Measurements from ENCODE around the gene CMTM7. TPM values are rescaled to one million over a fixed set of nuclear protein-coding genes. Genes with fewer than 3 reads are reported as not detected.
"Not testable (repeated sequence)": the region's sequence is repeated elsewhere in the genome, so short reads cannot be mapped to it uniquely, and the experiment has no call there.

The CMTM7 gene
- total RNA-seq, 1 donor from 2014 or later = 71.4 TPM

GRCh38 chr3:32437896-32438295 lies 46.2 kb downstream of the CMTM7 start:
- DNase-seq (ENCODE audit: low read depth) = no peak
- no peak for TF ChIP-seq CTCF (conservative IDR thresholded peaks at IDR 0.05; ENCODE audit: low read depth, low read length)
- no peak overlapping the region for H3K4me3 ChIP-seq (ENCODE audit: low read depth, low read length)

GRCh38 chr3:32438596-32439344 lies 47.1 kb downstream of the CMTM7 start:
- DNase-seq (ENCODE audit: low read depth) = no peak

GRCh38 chr3:32439421-32439820 lies 47.8 kb downstream of the CMTM7 start:
- DNase-seq (ENCODE audit: low read depth); H3K4me3 ChIP-seq (ENCODE audit: low read depth, low read length): not testable (repeated sequence)

More at GRCh38 chr3:32438596-32439344, 47.1 kb downstream of the CMTM7 start:
- no peak for TF ChIP-seq CTCF (conservative IDR thresholded peaks at IDR 0.05; ENCODE audit: low read depth, low read length)
- no peak overlapping the region for H3K4me3 ChIP-seq (ENCODE audit: low read depth, low read length)

GRCh38 chr3:32440611-32441350 lies 49.1 kb downstream of the CMTM7 start:
- TF ChIP-seq CTCF (conservative IDR thresholded peaks at IDR 0.05; ENCODE audit: low read depth, low read length) = no peak
- DNase-seq (ENCODE audit: low read depth) = peak; percentile 59
- H3K4me3 ChIP-seq (ENCODE audit: low read depth, low read length) = no peak overlapping the region

GRCh38 chr3:32442766-32443165 lies 51.1 kb downstream of the CMTM7 start:
- H3K4me3 ChIP-seq (ENCODE audit: low read depth, low read length) = no peak overlapping the region
- TF ChIP-seq CTCF (conservative IDR thresholded peaks at IDR 0.05; ENCODE audit: low read depth, low read length) = no peak
- no peak for DNase-seq (ENCODE audit: low read depth)

GRCh38 chr3:32443478-32443877 lies 51.8 kb downstream of the CMTM7 start:
- no peak overlapping the region for H3K4me3 ChIP-seq (ENCODE audit: low read depth, low read length)
- DNase-seq (ENCODE audit: low read depth) = no peak
- TF ChIP-seq CTCF (conservative IDR thresholded peaks at IDR 0.05; ENCODE audit: low read depth, low read length) = no peak

- H3K4me3 ChIP-seq (ENCODE audit: low read depth, low read length) = no peak overlapping the region
- TF ChIP-seq CTCF (conservative IDR thresholded peaks at IDR 0.05; ENCODE audit: low read depth, low read length) = no peak
- DNase-seq (ENCODE audit: low read depth) = no peak
Measured at GRCh38 chr3:32447865-32448400, 56.3 kb downstream of the CMTM7 start.

Measured in epithelial cell of proximal tubule (primary cell).